ENCODE data around the gene PDGFRA. TPM values are rescaled to one million over a fixed set of nuclear protein-coding genes. Genes with fewer than 3 reads are reported as not detected.
"Not testable (repeated sequence)": the region's sequence is repeated elsewhere in the genome, so short reads cannot be mapped to it uniquely, and the experiment has no call there.

The PDGFRA gene
- total RNA-seq, 1 experiment from 2014 or later: 6.8 TPM

DNA sequence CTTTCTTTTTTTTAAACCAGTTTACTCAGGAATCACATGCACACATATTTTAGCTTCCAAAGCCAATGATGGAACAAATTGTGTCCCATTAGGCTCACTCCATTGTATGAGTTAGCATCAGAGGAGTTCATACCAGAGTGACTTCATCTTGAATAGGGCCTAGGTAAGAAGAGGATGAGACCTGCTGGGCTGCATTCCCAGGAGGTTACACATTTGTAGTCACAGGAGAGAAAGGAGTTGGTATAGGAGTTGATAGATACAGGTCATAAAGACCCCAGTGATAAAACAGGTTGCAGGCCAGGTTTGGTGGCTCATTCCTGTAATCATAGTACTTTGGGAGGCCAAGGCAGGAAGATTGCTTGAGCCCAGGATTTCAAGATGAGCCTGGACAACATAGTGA is 9.3 kb downstream of the PDGFRA start:
- Histone ChIP-seq H3K9me3 (ENCODE audit: control insufficient read depth, low read depth, low read length) (peaks cover 30% of the 10 kb centered on the region), H2BK120ac (ENCODE audit: low read depth, low read length, poor library complexity, severe bottlenecking) (no peak overlapping the region), H2BK5ac (ENCODE audit: insufficient read length, low read length) (no peak overlapping the region), H3K27me3 (ENCODE audit: insufficient read depth, low read length) (peaks cover 2% of the 10 kb centered on the region; the same call in 1 of the 2 replicates), H4K91ac (ENCODE audit: insufficient read length, low read depth, low read length) (no peak overlapping the region), H2AK5ac (ENCODE audit: insufficient read length, low read length) (no peak overlapping the region), H3K4me1 (ENCODE audit: insufficient read depth, low read length) (no peaks in the 10 kb centered on the region), H3K18ac (ENCODE audit: insufficient read length, low read depth, low read length) (no peak overlapping the region), H3K79me1 (ENCODE audit: insufficient read depth, low read depth, low read length, poor library complexity, severe bottlenecking) (no peaks in the 10 kb centered on the region), H2BK20ac (ENCODE audit: low read depth, low read length, poor library complexity, severe bottlenecking) (no peak overlapping the region), H4K20me1 (ENCODE audit: control insufficient read depth, insufficient read depth, insufficient read length) (no peaks in the 10 kb centered on the region), H3K9ac (ENCODE audit: extremely low read depth, insufficient read length, low read length) (no peak overlapping the region), H4K8ac (replicated peaks; ENCODE audit: insufficient read length, low read depth, low read length) (no peak overlapping the region), H3K23me2 (ENCODE audit: insufficient read length, low read depth, low read length, poor library complexity, severe bottlenecking) (peaks cover 9% of the 10 kb centered on the region), H4K5ac (ENCODE audit: insufficient read length, low read depth, low read length) (no peak overlapping the region), H3K14ac (ENCODE audit: insufficient read depth, low read length) (no peak overlapping the region), H3K4ac (ENCODE audit: low read depth, low read length) (no peak overlapping the region), H3T11ph (ENCODE audit: low read length) (no peak overlapping the region), H3K79me2 (ENCODE audit: insufficient read depth, low read length) (no peaks in the 10 kb centered on the region), H2BK12ac (ENCODE audit: insufficient read length, low read depth, low read length) (no peak overlapping the region), H3K56ac (ENCODE audit: insufficient read length, low read depth, low read length) (no peak overlapping the region), H2AFZ (ENCODE audit: low read length) (no peak overlapping the region), H2BK15ac (ENCODE audit: low read depth, low read length) (no peak overlapping the region), H3K23ac (ENCODE audit: insufficient read length, low read depth, low read length) (no peak overlapping the region), H3K4me2 (ENCODE audit: insufficient read depth, insufficient read length, low read length) (no peak overlapping the region), H3K27ac (ENCODE audit: insufficient read length, low read depth, low read length) (no peak overlapping the region)
- peaks cover 6 to 41% (median 28%) of the 10 kb centered on the region in 3 experiments for H3K36me3 Mint-ChIP-seq (ENCODE audit: insufficient read depth in 1 of 3, low read depth in 3 of 3)
- TF ChIP-seq, protein P1, sequence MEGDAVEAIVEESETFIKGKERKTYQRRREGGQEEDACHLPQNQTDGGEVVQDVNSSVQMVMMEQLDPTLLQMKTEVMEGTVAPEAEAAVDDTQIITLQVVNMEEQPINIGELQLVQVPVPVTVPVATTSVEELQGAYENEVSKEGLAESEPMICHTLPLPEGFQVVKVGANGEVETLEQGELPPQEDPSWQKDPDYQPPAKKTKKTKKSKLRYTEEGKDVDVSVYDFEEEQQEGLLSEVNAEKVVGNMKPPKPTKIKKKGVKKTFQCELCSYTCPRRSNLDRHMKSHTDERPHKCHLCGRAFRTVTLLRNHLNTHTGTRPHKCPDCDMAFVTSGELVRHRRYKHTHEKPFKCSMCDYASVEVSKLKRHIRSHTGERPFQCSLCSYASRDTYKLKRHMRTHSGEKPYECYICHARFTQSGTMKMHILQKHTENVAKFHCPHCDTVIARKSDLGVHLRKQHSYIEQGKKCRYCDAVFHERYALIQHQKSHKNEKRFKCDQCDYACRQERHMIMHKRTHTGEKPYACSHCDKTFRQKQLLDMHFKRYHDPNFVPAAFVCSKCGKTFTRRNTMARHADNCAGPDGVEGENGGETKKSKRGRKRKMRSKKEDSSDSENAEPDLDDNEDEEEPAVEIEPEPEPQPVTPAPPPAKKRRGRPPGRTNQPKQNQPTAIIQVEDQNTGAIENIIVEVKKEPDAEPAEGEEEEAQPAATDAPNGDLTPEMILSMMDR (conservative IDR thresholded peaks at IDR 0.05): no peak
- peaks cover 7 to 8% of the 10 kb centered on the region in 2 experiments for H3K4me1 Mint-ChIP-seq
- H3K27ac Mint-ChIP-seq: no peak overlapping the region
- peaks cover 43% of the 10 kb centered on the region for H3K27me3 Mint-ChIP-seq (ENCODE audit: low read depth)
- no peak overlapping the region for H3K4me3 Mint-ChIP-seq
- no peak for DNase-seq
- H3K9me3 Mint-ChIP-seq: peaks cover 46 to 49% of the 10 kb centered on the region in 2 experiments

DNA sequence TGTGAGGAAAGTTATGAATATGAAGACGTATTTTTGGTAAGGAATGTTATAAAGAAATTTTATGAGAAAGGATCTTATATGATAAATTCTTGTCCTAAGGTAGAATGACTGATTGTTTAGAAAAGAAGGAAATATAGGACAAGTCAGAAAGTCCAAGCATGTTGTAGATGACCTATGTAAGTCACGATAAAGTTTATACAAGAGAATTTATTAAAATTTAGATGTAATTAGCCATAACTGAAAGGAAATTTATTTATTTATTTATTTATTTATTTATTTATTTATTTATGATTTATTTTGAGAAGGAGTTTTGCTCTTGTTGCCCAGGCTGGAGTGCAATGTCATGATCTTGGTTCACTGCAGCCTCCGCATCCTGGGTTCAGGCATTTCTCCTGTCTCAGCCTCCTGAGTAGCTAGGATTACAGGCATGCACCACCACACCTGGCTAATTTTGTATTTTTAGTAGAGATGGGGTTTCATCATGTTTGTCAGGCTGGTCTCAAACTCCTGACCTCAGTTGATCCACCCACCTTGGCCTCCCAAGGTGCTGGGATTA is 12.3 kb downstream of the PDGFRA start:
- not testable (repeated sequence) for H3K4me3 Mint-ChIP-seq; H2AFZ ChIP-seq (ENCODE audit: low read length); H2BK5ac ChIP-seq (ENCODE audit: insufficient read length, low read length); H3K4ac ChIP-seq (ENCODE audit: low read depth, low read length); H3K18ac ChIP-seq (ENCODE audit: insufficient read length, low read depth, low read length); H3K4me2 ChIP-seq (ENCODE audit: insufficient read depth, insufficient read length, low read length); H2BK15ac ChIP-seq (ENCODE audit: low read depth, low read length); H3K14ac ChIP-seq (ENCODE audit: insufficient read depth, low read length); H3T11ph ChIP-seq (ENCODE audit: low read length); H3K23ac ChIP-seq (ENCODE audit: insufficient read length, low read depth, low read length); H3K27ac Mint-ChIP-seq; H3K4me1 ChIP-seq (ENCODE audit: insufficient read depth, low read length); H2BK12ac ChIP-seq (ENCODE audit: insufficient read length, low read depth, low read length); H4K5ac ChIP-seq (ENCODE audit: insufficient read length, low read depth, low read length); H2BK120ac ChIP-seq (ENCODE audit: low read depth, low read length, poor library complexity, severe bottlenecking); DNase-seq; H4K91ac ChIP-seq (ENCODE audit: insufficient read length, low read depth, low read length); H3K4me1 Mint-ChIP-seq; H3K79me1 ChIP-seq (ENCODE audit: insufficient read depth, low read depth, low read length, poor library complexity, severe bottlenecking); H4K8ac ChIP-seq (replicated peaks; ENCODE audit: insufficient read length, low read depth, low read length); H3K9ac ChIP-seq (ENCODE audit: extremely low read depth, insufficient read length, low read length); H4K20me1 ChIP-seq (ENCODE audit: control insufficient read depth, insufficient read depth, insufficient read length); H3K27me3 ChIP-seq (ENCODE audit: insufficient read depth, low read length); H3K56ac ChIP-seq (ENCODE audit: insufficient read length, low read depth, low read length); H3K79me2 ChIP-seq (ENCODE audit: insufficient read depth, low read length); H2AK5ac ChIP-seq (ENCODE audit: insufficient read length, low read length); H2BK20ac ChIP-seq (ENCODE audit: low read depth, low read length, poor library complexity, severe bottlenecking); H3K23me2 ChIP-seq (ENCODE audit: insufficient read length, low read depth, low read length, poor library complexity, severe bottlenecking); H3K27ac ChIP-seq (ENCODE audit: insufficient read length, low read depth, low read length)
- WGBS (ENCODE audit: extremely low coverage, insufficient read length, low lambda C conversion rate): 100% methylated on average over 1 of the region's 3 CpGs
- H3K27me3 Mint-ChIP-seq (ENCODE audit: low read depth): peaks cover 14% of the 10 kb centered on the region
- H3K9me3 ChIP-seq (ENCODE audit: control insufficient read depth, low read depth, low read length): peaks cover 30% of the 10 kb centered on the region
- peaks cover 12 to 52% (median 34%) of the 10 kb centered on the region in 3 experiments for H3K36me3 Mint-ChIP-seq (ENCODE audit: insufficient read depth in 1 of 3, low read depth in 3 of 3)
- peaks cover 60 to 70% of the 10 kb centered on the region in 2 experiments for H3K9me3 Mint-ChIP-seq
